DND-41 (cell line): Measurements from ENCODE around the gene CRISPLD2.

Source experiments
- CTCF ChIP-seq: IDR thresholded peaks from 2 replicates; pipeline ENCODE4 v1.5.1; 2012; ENCODE audit warnings: borderline replicate concordance, low read length, moderate library complexity, mild to moderate bottlenecking; ENCODE audit not compliant: poor library complexity, severe bottlenecking; ENCODE audit errors: extremely low read depth
- EZH2 ChIP-seq: IDR thresholded peaks from 3 replicates; pipeline ENCODE4 v1.6.1; 2012; ENCODE audit warnings: borderline replicate concordance, low read depth, mild to moderate bottlenecking, moderate library complexity, low read length, inconsistent platforms; ENCODE audit not compliant: severe bottlenecking

GRCh38 chr16:84899414-84899813 lies 79.6 kb downstream of the CRISPLD2 start:
- TF ChIP-seq CTCF = no peak
- no peak for TF ChIP-seq EZH2
